Liver (tissue), 3 donors: ENCODE data around the gene BLM.

Source experiments
- GABPA ChIP-seq, 2 donors: IDR thresholded peaks in 1 of 2; conservative IDR thresholded peaks in 1 of 2; 2 replicates each; pipeline ENCODE4 v1.6.1; 2016; ENCODE audit warnings: antibody characterized with exemption in 2 of 2, mild to moderate bottlenecking in 1 of 2, moderate library complexity in 1 of 2
- HNF4G ChIP-seq: IDR thresholded peaks from 2 replicates; pipeline ENCODE4 v1.6.1; 2016; ENCODE audit warnings: antibody characterized with exemption
- TAF1 ChIP-seq: conservative IDR thresholded peaks from 2 replicates; pipeline ENCODE4 v1.6.1; 2016; ENCODE audit warnings: antibody characterized with exemption, mild to moderate bottlenecking
- TF ChIP-seq, protein P1 (sequence below): fragments of 150-350 bp; IDR thresholded peaks from 2 replicates; pipeline ENCODE4 v1.5.1; 2017; ENCODE audit warnings: improper control_type of control experiment, low read depth, low read length; ENCODE audit not compliant: missing input control
- TF ChIP-seq, protein P2 (sequence below): IDR thresholded peaks from 2 replicates; pipeline ENCODE4 v1.6.1; 2016; ENCODE audit warnings: antibody characterized with exemption
- TF ChIP-seq, protein P3 (sequence below): IDR thresholded peaks from 2 replicates; pipeline ENCODE4 v1.6.1; 2016; ENCODE audit warnings: antibody characterized with exemption, mild to moderate bottlenecking
- donor health status: healthy.
- donor health status: healthy.

DNA sequence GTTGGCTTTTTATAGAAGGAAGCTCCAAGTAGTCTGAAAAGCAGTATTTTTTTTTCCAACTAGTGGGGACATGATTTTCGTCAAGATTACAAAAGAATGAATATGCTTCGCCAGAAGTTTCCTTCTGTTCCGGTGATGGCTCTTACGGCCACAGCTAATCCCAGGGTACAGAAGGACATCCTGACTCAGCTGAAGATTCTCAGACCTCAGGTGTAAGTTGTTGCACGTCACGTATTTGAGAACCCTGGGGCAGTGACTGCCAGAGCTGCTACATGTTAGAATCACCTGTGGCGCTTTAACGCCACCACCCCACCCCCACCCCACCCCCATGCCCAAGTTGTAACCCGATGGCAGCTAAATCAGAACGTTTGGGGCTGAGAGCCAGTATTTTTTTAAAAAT lies 52.2 kb downstream of the BLM start:
- TF ChIP-seq, protein P1, sequence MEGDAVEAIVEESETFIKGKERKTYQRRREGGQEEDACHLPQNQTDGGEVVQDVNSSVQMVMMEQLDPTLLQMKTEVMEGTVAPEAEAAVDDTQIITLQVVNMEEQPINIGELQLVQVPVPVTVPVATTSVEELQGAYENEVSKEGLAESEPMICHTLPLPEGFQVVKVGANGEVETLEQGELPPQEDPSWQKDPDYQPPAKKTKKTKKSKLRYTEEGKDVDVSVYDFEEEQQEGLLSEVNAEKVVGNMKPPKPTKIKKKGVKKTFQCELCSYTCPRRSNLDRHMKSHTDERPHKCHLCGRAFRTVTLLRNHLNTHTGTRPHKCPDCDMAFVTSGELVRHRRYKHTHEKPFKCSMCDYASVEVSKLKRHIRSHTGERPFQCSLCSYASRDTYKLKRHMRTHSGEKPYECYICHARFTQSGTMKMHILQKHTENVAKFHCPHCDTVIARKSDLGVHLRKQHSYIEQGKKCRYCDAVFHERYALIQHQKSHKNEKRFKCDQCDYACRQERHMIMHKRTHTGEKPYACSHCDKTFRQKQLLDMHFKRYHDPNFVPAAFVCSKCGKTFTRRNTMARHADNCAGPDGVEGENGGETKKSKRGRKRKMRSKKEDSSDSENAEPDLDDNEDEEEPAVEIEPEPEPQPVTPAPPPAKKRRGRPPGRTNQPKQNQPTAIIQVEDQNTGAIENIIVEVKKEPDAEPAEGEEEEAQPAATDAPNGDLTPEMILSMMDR, result no peak
- no peak for TF ChIP-seq HNF4G
- no peak for TF ChIP-seq TAF1
- TF ChIP-seq, protein P2, sequence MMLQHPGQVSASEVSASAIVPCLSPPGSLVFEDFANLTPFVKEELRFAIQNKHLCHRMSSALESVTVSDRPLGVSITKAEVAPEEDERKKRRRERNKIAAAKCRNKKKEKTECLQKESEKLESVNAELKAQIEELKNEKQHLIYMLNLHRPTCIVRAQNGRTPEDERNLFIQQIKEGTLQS, result no peak
- TF ChIP-seq, protein P3, sequence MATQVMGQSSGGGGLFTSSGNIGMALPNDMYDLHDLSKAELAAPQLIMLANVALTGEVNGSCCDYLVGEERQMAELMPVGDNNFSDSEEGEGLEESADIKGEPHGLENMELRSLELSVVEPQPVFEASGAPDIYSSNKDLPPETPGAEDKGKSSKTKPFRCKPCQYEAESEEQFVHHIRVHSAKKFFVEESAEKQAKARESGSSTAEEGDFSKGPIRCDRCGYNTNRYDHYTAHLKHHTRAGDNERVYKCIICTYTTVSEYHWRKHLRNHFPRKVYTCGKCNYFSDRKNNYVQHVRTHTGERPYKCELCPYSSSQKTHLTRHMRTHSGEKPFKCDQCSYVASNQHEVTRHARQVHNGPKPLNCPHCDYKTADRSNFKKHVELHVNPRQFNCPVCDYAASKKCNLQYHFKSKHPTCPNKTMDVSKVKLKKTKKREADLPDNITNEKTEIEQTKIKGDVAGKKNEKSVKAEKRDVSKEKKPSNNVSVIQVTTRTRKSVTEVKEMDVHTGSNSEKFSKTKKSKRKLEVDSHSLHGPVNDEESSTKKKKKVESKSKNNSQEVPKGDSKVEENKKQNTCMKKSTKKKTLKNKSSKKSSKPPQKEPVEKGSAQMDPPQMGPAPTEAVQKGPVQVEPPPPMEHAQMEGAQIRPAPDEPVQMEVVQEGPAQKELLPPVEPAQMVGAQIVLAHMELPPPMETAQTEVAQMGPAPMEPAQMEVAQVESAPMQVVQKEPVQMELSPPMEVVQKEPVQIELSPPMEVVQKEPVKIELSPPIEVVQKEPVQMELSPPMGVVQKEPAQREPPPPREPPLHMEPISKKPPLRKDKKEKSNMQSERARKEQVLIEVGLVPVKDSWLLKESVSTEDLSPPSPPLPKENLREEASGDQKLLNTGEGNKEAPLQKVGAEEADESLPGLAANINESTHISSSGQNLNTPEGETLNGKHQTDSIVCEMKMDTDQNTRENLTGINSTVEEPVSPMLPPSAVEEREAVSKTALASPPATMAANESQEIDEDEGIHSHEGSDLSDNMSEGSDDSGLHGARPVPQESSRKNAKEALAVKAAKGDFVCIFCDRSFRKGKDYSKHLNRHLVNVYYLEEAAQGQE, result no peak
- TF ChIP-seq GABPA (IDR thresholded peaks at IDR 0.05 in 1 of 2, conservative IDR thresholded peaks at IDR 0.05 in 1 of 2), result no peak
